Calu3 (cell line): ENCODE results near the gene DDB1. TPM values are rescaled to one million over a fixed set of nuclear protein-coding genes. Genes with fewer than 3 reads are reported as not detected.

Experiments
- Bru-seq: library from RNA; stranded (reverse); fragments of 400-500 nt; gene quantifications from one replicate; lab custom pipeline; 2021; lab: Mats Ljungman, UMichigan
- BruChase-seq, 2 experiments: library from RNA; stranded (reverse); fragments of 400-500 nt; gene quantifications; one replicate each; lab custom pipeline; 2021; lab: Mats Ljungman, UMichigan
- BruUV-seq: library from RNA; stranded (reverse); fragments of 400-500 nt; replicated peaks from 2 replicates; lab custom pipeline; 2021; lab: Mats Ljungman, UMichigan
- CTCF ChIA-PET: fragments of 300-600 bp; sonication (Branson Sonifier 250); formaldehyde crosslinking; loops from one replicate; lab custom pipeline; 2022; ENCODE audit warnings: antibody characterized with exemption; lab: Charles Lee
- DNase-seq: peaks from one replicate; pipeline ENCODE4 v3.0.0; 2022
- H3K27ac Mint-ChIP-seq: one replicate; pipeline ENCODE4 v1.8.0; 2022; ENCODE audit warnings: mixed read lengths; ENCODE audit not compliant: unreplicated experiment
- H3K27me3 Mint-ChIP-seq: one replicate; pipeline ENCODE4 v1.8.0; 2022; ENCODE audit warnings: mixed read lengths; ENCODE audit not compliant: unreplicated experiment
- H3K36me3 Mint-ChIP-seq: one replicate; pipeline ENCODE4 v1.8.0; 2022; ENCODE audit warnings: mild to moderate bottlenecking, moderate library complexity, mixed read lengths; ENCODE audit not compliant: insufficient read depth, unreplicated experiment
- H3K4me1 Mint-ChIP-seq: one replicate; pipeline ENCODE4 v1.8.0; 2022; ENCODE audit warnings: mild to moderate bottlenecking, low read depth, mixed read lengths; ENCODE audit not compliant: unreplicated experiment
- H3K4me3 Mint-ChIP-seq: one replicate; pipeline ENCODE4 v1.8.0; 2022; ENCODE audit warnings: mild to moderate bottlenecking, low read depth, moderate library complexity, mixed read lengths; ENCODE audit not compliant: unreplicated experiment
- H3K9me3 Mint-ChIP-seq: one replicate; pipeline ENCODE4 v1.8.0; 2022; ENCODE audit warnings: low read depth, mixed read lengths; ENCODE audit not compliant: unreplicated experiment
- CTCF ChIP-seq: fragments of 200-600 bp; IDR thresholded peaks from one replicate; pipeline ENCODE4 v1.8.0; 2022; ENCODE audit warnings: antibody characterized with exemption; ENCODE audit not compliant: unreplicated experiment
- intact Hi-C: fragments of 100-400 bp; cut with micrococcal nuclease; formaldehyde crosslinking; loops from one replicate; pipeline ENCODE4 v1.10.0; 2022; ENCODE audit not compliant: unreplicated experiment
- long read RNA-seq: library from polyadenylated mRNA; stranded (forward); transcript quantifications from one replicate; pipeline ENCODE4 v2.0.0, GENCODE V29; 2022
- total RNA-seq: library from RNA; stranded (reverse); gene quantifications from 2 replicates; pipeline ENCODE4 v1.2.3, GENCODE V29; 2022

The DDB1 gene
- total RNA-seq (165 and 193 TPM in 2 replicates), Bru-seq, nascent RNA (percentile 83 among the genes with signal in this experiment), BruChase-seq, experiment 1, labeled RNA remaining after a 6-hour chase (percentile 94 among the genes with signal in this experiment), BruChase-seq, experiment 2, labeled RNA remaining after a 2-hour chase (percentile 88 among the genes with signal in this experiment)
- long read RNA-seq, full-length matches to known transcripts, result 90 of 167 reads
- long read RNA-seq, partial matches to known transcripts, result 53 of 167 reads
- long read RNA-seq, other reads (novel, unspliced or antisense), result 24 of 167 reads

GRCh38 chr11:61332797-61333549, at the start of gene DDB1, which contains the start of gene TKFC:
Gene DDB1 (minus strand): TSS chr11:61333105. CDS start chr11:61332968, 137 bp downstream.
Gene TKFC (plus strand): TSS chr11:61333228. CDS start chr11:61334729, 1,501 bp downstream.
- no peaks in the 10 kb centered on the region for H3K27me3 Mint-ChIP-seq
- no peak for TF ChIP-seq CTCF
- H3K27ac Mint-ChIP-seq, result peak within 1 kb of the TSS; percentile 90
- peak within 1 kb of the TSS; percentile 87 for H3K4me3 Mint-ChIP-seq
- H3K36me3 Mint-ChIP-seq, result peaks cover 55% of the 10 kb centered on the region
- BruUV-seq, result no TSS peak
- H3K4me1 Mint-ChIP-seq, result peaks cover 13% of the 10 kb centered on the region
- CTCF ChIA-PET, result interaction anchor here (2.2 kb wide), 1 partner anchor 53 kb away, joined by 8 read pairs; no protein-coding TSS in a partner anchor
- H3K9me3 Mint-ChIP-seq, result no peaks in the 10 kb centered on the region
- intact Hi-C loops, result loop anchor here (10.0 kb wide), 1 partner anchor 78 kb away; no protein-coding TSS in a partner anchor
- DNase-seq, result peak; percentile 98

- no peak for TF ChIP-seq CTCF
- intact Hi-C loops, result loop anchor here (10.0 kb wide), 1 partner anchor 126 kb away; no protein-coding TSS in a partner anchor
- no peaks in the 10 kb centered on the region for H3K4me1 Mint-ChIP-seq
Observed at GRCh38 chr11:61380884-61381283, 48.0 kb upstream of the DDB1 start.

GRCh38 chr11:61378713-61379313, 45.9 kb upstream of the DDB1 start:
- H3K9me3 Mint-ChIP-seq, result no peaks in the 10 kb centered on the region
- no peak overlapping the region for H3K4me3 Mint-ChIP-seq
- intact Hi-C loops, result no loop called here
- no peaks in the 10 kb centered on the region for H3K4me1 Mint-ChIP-seq
- BruUV-seq, result no TSS peak
- no peaks in the 10 kb centered on the region for H3K27me3 Mint-ChIP-seq
- CTCF ChIA-PET, result no interaction called here
- H3K27ac Mint-ChIP-seq, result no peak overlapping the region
- TF ChIP-seq CTCF, result no peak
- DNase-seq, result no peak
- H3K36me3 Mint-ChIP-seq, result no peaks in the 10 kb centered on the region

More at GRCh38 chr11:61380884-61381283, 48.0 kb upstream of the DDB1 start:
- no peaks in the 10 kb centered on the region for H3K9me3 Mint-ChIP-seq
- H3K27me3 Mint-ChIP-seq, result no peaks in the 10 kb centered on the region
- no peak overlapping the region for H3K27ac Mint-ChIP-seq
- no peak for DNase-seq
- CTCF ChIA-PET, result no interaction called here
- H3K36me3 Mint-ChIP-seq, result no peaks in the 10 kb centered on the region
- H3K4me3 Mint-ChIP-seq, result no peak overlapping the region
- BruUV-seq, result no TSS peak

GRCh38 chr11:61377461-61378160, 44.7 kb upstream of the DDB1 start:
- no peaks in the 10 kb centered on the region for H3K9me3 Mint-ChIP-seq
- no TSS peak for BruUV-seq
- intact Hi-C loops, result no loop called here
- H3K27ac Mint-ChIP-seq, result no peak overlapping the region
- no peaks in the 10 kb centered on the region for H3K36me3 Mint-ChIP-seq
- DNase-seq, result no peak
- no peak overlapping the region for H3K4me3 Mint-ChIP-seq
- no peak for TF ChIP-seq CTCF
- H3K27me3 Mint-ChIP-seq, result no peaks in the 10 kb centered on the region
- no peaks in the 10 kb centered on the region for H3K4me1 Mint-ChIP-seq
- CTCF ChIA-PET, result no interaction called here
